ENCODE measurements around the gene CREBRF. TPM values are rescaled to one million over a fixed set of nuclear protein-coding genes. Genes with fewer than 3 reads are reported as not detected.
A peak's percentile ranks its signal among the peaks of the same experiment; 100 is the strongest.
"Not testable (repeated sequence)": the region's sequence is repeated elsewhere in the genome, so short reads cannot be mapped to it uniquely, and the experiment has no call there.

Gene CREBRF
- polyA plus RNA-seq, 4 donors, result 18.6 to 22.4 (median 20.4) TPM

DNA sequence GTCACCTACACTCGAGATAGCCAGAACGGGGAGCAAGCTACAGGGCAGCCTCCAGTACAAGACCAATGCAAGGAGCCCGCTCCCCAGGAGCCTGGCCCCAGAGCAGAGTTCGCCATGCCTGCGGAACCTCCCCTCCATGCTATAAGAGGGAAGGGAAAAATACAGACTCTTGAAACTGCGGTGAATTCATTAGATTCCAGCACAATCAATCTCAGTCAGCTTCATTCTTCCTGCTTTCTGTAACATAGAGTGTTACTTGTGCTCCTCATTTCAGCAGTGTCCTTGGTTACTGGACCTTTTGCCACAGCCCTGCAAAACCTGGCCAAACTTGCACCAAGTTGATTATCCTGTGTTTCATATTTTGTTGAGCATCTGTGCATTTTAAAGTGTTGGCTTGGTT lies 22.2 kb upstream of the CREBRF start:
- no peak for DNase-seq (ENCODE audit: low read depth in 4 of 4, low spot score in 2 of 4)

DNA sequence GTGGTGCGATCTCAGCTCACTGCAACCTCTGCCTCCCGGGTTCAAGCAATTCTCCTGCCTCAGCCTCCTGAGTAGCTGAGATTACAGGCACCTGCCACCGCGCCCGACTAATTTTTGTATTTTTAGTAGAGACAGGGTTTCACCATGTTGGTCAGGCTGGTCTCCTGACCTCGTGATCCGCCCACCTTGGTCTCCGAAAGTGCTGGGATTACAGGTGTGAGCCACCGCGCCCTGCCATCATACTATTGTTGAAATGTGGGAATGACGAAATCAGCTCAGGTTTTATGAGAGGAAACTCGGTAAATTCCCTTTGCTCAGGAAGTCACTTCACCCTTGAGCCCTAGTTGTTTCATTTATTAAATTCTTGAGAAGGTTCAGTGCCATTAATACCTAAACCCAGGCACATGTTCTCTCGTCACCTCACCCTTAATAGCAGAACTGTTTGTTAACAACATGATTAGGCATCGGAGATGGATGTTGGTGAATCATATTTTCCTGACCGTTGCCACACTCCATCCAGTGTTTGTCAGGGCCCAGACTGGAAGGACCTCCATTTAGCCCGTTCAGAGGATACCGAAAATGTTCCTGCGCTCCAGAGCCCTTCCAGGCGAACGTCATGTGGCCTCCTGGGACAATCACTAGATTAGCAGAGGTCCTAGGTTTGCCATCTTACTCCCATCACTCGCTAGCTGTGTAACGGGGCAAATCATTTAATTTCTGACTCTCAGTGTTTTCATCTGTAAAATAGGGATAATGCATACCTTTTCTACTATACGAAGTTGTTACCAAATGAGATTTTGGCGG lies 20.0 kb upstream of the CREBRF start:
- no peak for DNase-seq (ENCODE audit: low read depth in 4 of 4, low spot score in 2 of 4)

DNA sequence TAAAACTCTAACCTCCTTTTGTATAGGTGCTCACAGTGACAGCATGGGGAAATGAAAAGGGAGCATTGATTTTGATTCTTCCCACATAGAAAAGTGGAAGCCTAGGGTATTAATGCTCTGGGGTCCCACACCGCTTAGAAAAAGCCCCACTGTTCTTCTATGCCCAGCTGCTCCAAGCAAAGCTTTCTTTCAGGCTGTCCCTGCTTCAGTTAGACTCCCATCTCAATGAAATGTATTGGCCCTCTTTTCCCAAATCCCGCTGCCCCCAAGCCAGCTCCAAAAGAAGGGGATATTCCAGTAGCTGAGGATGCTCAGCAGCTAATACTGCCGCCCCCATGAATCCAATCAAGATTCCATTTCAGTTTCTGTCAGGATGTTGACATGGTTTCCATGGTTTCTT lies 17.0 kb upstream of the CREBRF start:
- DNase-seq (ENCODE audit: low read depth in 4 of 4, low spot score in 2 of 4), result no peak

DNA sequence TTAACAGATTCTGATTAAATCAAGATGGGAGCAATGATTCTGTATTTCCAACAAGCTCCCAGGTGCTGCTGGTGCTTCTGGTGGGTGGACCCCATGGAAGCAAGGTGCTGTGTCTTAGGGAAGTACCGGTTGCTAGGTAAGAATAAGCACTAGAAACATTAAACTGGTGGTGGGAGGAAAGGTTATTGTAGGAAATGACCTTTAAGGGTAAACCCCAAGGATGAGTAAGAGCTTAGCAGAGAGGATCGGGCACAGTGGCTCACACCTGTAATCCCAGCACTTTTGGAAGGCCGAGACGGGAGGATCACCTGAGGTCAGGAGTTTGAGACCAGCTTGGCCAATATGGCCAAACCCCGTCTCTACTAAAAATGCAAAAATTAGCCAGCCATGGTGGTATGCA lies 16.2 kb upstream of the CREBRF start:
- DNase-seq (ENCODE audit: low read depth in 4 of 4, low spot score in 2 of 4), result no peak

DNA sequence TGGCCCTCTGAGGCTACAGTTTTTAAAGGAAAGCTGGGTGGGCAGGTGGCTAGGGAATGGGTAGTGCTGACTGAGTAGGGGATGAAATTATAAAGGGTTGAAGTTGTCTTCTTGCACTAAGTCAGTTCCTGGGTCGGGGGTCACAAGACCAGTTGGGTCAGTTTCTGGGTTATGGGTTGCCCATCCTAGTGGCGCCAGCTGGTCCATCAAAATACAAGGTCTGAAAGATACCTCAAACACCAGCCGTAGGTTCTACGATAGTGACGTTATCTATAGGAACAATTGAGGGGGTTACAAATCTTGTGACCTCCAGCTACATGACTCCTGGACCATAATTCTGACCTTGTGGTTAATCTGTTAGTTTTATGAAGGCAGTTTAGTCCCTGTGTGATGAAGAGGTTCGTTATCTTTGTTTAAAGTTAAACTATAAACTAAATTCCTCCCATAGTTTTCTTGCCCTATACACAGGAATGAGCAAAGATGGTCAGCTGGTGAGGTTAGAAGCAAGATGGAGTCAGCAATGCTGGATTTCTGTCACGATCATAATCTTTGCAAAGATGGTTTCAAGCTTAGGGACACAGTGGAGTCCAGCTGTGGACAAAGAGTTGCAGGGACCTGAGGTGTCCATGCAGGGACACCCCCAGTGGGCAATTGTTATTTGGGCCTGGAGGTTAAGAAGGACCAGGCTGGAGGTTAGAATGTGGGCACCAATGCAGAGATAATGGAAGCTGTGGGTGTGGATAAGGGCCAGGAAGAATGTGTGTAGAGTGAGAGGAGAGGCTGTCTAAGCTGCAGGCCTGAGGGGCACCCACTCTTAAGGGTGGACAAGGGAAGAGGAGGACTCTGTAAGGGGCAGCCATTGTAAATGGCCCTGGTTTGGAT lies 14.0 kb upstream of the CREBRF start:
- no peak for DNase-seq (ENCODE audit: low read depth in 4 of 4, low spot score in 2 of 4)

DNA sequence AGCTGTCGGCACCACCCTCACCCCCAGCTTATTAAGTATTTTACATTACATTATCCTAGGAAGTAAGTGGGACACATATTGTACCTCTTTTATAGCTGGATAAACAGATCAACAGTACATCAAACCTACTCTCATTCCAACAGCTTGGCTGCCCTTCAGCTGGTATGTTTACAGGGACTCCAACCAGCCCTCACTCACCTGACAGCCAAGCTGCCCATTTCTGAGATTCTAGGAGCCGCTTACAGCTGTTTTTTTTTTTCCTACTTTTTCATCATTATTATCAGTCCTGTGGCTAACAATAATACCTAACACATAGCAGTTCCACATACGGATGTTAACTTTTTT lies 13.4 kb upstream of the CREBRF start:
- DNase-seq (ENCODE audit: low read depth in 4 of 4, low spot score in 2 of 4), result no peak

DNA sequence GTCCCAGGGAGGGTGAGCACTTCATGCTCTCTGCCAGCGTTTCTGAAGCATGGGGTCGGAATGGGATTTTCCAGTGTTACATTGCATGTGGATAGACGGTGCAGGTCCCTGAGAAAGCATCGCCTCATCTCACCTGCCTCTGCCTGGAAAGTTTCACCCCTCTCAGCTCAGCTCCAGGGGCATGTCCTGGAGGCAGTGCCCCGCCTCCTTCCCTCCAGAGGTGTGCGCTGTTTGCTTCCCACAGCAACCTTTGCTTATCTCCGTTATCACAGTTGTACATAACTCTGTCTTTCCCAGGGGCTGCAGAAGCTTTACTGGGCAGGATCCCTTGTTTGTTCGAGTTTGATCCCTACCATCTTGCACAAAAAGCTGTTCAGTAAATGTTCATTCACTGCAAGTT lies 10.7 kb upstream of the CREBRF start:
- no peak for DNase-seq (ENCODE audit: low read depth in 4 of 4, low spot score in 2 of 4)

DNA sequence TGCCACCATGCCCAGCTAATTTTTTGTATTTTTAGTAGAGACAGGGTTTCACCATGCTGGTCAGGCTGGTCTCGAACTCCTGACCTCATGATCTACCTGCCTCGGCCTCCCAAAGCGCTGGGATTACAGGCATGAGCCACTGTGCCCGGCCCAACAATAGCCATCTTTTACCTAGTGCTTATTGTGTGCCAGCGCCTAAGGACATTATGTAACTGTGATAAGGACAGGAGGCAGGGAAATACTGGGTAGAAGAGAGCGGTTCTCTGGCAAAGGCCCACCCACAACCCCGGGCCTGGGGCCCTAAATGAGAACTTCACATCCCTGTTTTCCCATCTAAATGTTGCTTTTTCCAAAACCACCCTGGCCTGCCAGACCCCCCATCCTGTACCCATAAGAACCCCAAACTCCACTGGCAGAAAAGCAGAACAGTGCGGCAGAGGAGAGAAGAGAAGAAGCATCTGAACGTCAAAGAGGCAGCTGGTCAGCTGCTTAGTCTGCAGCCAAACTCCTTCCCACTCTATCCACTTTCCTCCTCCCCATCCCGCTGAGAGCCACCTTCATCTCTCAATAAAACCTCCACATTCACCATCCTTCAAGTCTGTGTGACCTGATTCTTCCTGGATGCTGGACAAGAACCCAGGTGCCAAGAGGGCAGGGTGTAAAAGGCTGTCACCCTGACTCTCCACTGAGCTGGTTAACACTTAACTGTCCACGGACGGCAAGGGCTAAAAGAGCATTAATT lies 8.9 kb upstream of the CREBRF start:
- not testable (repeated sequence) for DNase-seq (ENCODE audit: low read depth in 4 of 4, low spot score in 2 of 4)

DNA sequence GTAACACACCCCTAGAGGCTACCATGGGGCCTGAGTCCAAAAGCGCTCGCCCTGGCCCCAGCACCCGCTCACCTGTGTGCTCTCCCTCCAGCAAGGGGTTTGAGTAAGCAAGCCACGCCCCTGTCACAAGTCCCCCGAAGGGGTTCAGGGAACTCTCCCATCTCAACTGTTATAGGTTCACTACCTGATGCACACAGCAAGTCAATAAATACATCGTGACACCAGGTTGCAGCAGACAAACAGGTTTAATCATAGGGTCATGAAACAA lies 8.4 kb upstream of the CREBRF start:
- no peak for DNase-seq (ENCODE audit: low read depth in 4 of 4, low spot score in 2 of 4)

DNA sequence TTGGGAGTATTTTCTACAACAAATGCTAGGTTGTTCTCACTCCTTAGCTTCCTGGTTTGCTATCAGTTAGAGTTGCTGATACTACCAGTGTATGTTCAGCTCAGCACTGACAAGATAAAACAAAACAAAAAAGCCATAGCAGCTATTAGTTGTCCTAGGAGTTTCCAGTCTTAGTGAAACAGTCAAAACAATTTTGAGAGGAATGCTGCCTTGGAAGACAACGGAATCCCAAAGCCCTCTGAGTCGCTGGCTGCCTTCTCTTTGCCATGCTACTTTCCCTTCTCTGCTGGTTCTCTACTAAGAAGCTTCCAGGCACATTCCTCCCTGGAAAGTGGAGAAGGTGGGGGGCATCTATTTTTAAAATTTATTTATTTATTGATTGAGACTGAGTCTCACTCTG lies 5.4 kb upstream of the CREBRF start:
- no peak for DNase-seq (ENCODE audit: low read depth in 4 of 4, low spot score in 2 of 4)

DNA sequence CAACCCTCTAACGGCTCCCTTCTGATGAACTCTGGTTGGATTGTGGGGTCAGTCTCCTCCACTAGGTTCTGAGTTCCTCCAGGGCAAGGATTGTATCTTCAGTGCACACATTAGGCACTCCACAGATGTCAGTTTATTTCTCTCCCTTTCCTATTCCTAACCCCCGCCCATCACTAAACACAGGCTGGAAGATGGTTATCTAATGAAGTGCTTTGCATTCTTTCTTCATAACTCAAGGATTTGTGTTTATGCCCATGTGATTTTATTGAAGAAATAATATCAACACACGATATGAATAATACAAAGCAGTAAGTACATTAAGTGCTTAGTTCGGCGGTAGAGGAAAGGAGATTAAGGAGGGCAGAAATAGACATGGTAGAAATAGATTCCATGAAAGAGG lies 4.4 kb upstream of the CREBRF start:
- no peak for DNase-seq (ENCODE audit: low read depth in 4 of 4, low spot score in 2 of 4)

DNA sequence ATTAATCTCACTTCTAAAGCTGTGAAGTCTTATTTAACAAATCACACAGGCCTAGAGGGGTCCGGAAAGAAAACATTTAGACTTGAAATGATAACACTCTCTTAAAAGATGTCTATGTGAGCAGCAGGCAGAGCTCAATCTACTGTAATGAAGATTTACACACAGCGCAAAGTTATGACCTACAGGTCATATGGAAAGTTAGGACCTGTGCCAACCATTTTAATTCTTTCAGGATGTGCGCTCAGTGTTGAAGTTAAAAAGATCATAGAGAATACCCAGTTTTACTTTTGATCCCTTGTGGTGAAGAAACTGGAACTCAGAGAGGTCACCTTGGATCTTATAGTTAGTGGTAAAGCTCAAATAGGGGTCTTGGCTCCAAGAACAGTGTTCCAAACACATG lies 3.1 kb upstream of the CREBRF start:
- no peak for DNase-seq (ENCODE audit: low read depth in 4 of 4, low spot score in 2 of 4)

DNA sequence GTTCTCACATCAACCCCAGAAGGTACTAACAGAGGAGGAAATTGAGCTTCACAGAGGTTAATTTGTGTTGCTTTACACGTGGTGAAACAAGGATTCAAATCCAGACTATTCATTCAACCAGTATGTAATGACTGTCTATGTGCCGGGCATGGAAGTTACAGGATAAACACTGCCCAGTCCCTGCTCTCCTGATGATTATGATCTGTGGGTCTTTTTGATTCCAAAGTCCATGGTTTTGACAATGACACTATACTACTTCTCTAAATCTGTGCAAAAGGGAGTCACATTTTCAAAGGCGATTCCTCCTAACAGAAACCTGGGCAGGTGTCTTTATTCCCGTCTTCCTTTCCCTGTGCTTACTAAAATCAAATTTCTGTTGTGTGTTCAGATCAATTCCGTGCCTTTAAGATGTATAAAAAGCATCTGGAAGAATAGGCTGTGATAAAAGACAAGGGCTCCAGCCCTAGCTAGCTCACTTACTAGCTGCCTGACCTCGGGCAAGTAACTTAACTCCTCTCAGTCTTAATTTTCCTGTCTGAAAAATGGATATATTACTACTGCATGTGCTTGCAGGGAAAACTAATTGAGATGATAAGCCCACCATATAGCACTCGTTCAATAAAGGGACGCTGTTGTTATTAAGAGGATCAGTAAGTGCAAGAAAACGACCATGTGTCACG lies 970 bp upstream of the CREBRF start:
- DNase-seq (ENCODE audit: low read depth in 4 of 4, low spot score in 2 of 4), result no peak

DNA sequence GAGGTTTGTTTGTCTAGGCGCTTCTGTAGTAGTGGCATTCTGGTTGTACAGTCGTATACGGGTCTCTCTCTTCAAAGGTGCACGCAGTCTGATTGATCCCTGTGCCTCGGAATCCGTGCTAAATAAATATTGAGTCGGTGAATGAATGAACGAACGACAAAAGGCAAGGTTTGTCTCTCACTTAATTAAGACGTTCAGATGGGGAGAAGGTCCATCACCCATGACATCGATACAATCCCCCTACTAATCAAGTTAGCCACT lies 500 bp upstream of the CREBRF start:
- peak in 1 of 4 donors; percentile 17 for DNase-seq (ENCODE audit: low read depth in 4 of 4, low spot score in 2 of 4)

DNA sequence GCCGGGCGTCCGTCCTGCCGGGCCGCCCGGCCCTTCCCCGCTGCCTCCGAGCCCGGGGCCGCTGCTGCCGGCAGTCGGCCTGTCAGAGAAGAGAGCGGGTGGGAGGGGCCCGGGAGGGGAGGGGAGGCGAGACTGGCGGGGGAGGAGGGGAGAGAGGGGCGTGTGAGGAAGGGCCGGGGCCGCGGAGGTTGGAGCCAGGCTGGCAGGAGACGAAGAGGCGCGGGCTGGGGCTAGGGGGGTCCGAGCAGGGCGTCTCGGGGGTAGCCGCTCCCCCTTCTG lies 570 bp downstream of the CREBRF start:
- DNase-seq (ENCODE audit: low read depth in 4 of 4, low spot score in 2 of 4), result peak in 1 of 4 donors; percentile 61

DNA sequence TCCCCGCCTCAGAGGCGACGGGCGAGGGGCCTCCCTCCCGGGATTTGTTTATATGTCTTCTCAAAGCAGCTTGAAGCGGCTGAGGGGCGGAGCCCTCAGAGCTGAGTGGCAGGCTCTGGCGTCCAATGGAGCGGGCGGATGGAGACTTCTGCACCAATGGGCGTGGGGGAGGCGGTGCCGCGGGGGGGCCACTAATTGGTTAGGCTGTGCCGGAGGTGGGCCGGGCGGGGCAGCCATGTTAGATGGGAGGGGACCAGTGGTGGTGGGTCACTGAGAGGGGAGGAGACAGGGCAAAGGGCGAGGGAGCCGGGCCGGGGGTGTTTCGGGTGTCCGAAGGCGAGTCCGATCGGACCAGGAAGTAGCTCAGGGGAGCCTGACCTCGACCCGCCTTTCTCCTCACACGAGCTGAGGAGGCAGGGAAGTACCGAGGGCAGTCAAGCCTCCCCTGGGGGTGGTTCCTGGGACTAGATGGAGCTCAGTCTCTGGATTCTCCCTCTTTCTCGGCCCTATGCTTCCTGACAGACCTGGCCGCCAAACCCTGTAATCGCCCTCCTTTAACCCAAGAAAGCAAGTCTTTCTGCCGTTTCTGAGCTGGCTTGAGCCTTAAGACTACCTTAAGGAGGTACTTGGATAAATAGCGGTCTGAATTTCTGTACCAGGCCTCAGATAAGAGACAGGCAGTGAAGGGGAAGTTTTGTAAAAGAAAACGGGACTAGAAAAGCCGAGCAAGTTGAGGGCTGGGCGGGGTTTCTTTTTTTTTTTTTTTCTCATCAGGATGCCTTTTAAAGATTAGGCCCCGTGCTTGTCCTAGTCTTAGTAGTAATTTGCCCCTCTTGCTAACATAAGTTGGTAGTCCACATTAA lies 1.1 kb downstream of the CREBRF start:
- DNase-seq (ENCODE audit: low read depth in 4 of 4, low spot score in 2 of 4), result peak; percentile 94 to 99 (median 96)

DNA sequence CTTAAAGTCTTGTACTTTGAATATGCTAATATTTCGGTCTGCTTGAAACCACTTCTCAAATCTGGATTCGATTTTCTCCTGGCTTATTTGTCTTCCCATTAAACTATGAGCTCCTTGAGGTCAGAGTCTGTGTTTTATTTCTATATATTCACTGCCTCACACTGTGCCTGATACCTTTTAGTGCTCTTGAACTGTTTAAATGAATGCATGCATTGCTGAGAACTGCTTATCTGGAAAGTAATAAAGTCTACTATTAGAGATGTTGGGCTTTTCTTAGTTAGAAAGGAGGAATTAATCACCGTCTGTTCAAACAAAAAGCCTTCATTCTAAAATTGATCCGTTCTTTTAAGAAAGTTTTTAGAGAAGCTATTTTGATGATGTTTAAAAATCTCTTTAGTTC lies 6.0 kb downstream of the CREBRF start:
- DNase-seq (ENCODE audit: low read depth in 4 of 4, low spot score in 2 of 4), result no peak

DNA sequence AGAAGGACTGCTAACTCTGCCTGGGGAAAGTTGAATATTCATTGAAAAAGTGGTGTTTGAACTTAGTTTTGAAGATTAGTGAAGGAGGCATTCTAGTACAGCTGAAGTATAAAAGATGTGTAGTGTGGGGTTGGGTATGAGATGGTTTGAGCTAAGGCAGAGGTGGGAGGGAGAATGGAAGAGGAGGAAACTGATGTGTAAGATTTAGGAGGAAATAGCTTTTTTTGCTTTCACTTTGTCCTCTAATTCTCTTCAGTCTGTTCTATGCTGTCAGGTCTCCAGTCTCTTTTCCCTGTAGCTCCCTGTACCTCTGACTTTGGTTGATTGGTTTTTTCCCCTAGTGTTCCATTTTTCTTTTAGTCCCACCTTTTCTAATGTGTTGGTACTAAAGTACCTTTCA lies 9.0 kb downstream of the CREBRF start:
- DNase-seq (ENCODE audit: low read depth in 4 of 4, low spot score in 2 of 4), result no peak

DNA sequence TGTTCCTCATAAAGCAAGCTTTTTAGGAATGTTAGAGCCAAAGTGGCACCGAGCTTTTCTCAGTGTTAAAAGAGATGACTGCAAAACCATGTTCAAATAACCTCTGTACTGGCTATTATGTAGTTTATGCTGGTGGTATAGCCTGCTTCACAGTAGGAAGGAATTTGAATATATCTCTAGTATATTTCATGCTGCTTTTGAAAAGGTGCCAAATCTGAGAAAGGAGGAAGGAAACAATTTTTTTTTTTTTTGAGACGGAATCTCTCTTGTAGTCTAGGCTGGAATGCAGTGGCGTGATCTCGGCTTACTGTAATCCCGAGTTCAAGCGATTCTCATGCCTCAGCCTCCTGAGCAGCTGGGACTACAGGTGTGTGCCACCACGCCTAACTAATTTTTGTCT lies 13.5 kb downstream of the CREBRF start:
- DNase-seq (ENCODE audit: low read depth in 4 of 4, low spot score in 2 of 4), result no peak

DNA sequence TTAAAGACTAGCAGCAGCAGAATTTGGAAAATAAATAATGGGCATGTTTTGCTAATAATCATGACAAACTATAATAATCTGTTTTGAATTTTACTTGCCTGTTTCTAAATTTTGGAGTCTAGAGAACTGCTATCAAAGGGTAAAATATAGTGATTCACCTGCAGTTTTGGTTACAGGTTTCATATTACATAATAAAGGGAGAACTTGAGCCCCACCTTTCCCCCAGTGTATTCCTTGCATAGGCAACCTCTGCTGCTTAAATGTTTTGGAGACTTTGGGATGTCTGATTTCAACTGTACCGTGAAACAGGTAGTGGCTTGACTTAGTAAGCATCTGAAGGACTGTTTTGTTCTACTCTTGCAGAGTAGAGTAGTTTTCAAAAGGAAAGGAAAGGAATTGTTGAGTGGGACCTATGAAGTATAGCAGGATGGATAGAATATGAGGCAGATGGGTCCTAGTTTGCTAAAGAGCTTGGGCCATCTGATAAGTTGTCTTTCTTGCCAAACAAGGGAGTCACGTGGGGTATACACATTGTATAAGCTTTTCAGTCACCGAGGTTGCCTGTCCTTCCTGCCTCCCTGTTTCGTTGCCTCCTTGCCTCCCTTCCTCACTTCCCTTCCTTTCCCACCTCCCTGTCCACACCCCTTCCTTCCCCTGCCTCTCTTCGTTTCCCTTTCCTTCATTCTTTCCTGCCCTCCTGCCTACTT lies 19.1 kb downstream of the CREBRF start:
- DNase-seq (ENCODE audit: low read depth in 4 of 4, low spot score in 2 of 4), result no peak

Measured in left renal cortex interstitium (tissue), 4 donors.